Astrocyte (in vitro differentiated cells and primary cell): ENCODE data around the gene SIGLEC6. TPM values are rescaled to one million over a fixed set of nuclear protein-coding genes. Genes with fewer than 3 reads are reported as not detected.

ENCODE experiments used
- DNase-seq: peaks from one replicate; pipeline ENCODE4 v3.0.0-alpha.2; 2010; ENCODE audit warnings: low read depth
- FAIRE-seq: peaks from 2 replicates; lab custom pipeline; 2011; peaks lifted over from hg19 to GRCh38; lab: Jason Lieb, UNC
- H2AFZ ChIP-seq: 2 replicates; pipeline ENCODE4 v1.6.0; 2012; ENCODE audit warnings: low read depth, low read length, inconsistent platforms
- H3K27ac ChIP-seq: 2 replicates; pipeline ENCODE4 v1.5.1; 2011; ENCODE audit warnings: low read depth, low read length, inconsistent platforms
- H3K27me3 ChIP-seq: 2 replicates; pipeline ENCODE4 v1.6.0; 2011; ENCODE audit warnings: low read length, inconsistent platforms; ENCODE audit not compliant: insufficient read depth
- H3K36me3 ChIP-seq: 2 replicates; pipeline ENCODE4 v1.5.1; 2011; ENCODE audit warnings: low read length, inconsistent platforms; ENCODE audit not compliant: insufficient read depth
- H3K4me1 ChIP-seq: 2 replicates; pipeline ENCODE4 v1.5.1; 2011; ENCODE audit warnings: low read length, inconsistent platforms; ENCODE audit not compliant: insufficient read depth
- H3K4me2 ChIP-seq: 2 replicates; pipeline ENCODE4 v1.6.0; 2012; ENCODE audit warnings: low read length, inconsistent platforms
- H3K4me3 ChIP-seq: 2 replicates; pipeline ENCODE4 v1.5.1; 2011; ENCODE audit warnings: low read depth, mild to moderate bottlenecking, low read length, inconsistent platforms; ENCODE audit not compliant: insufficient read depth
- H3K79me2 ChIP-seq: 2 replicates; pipeline ENCODE4 v1.6.0; 2012; ENCODE audit warnings: mild to moderate bottlenecking, low read length, inconsistent platforms; ENCODE audit not compliant: insufficient read depth
- H3K9ac ChIP-seq: 2 replicates; pipeline ENCODE4 v1.6.0; 2012; ENCODE audit warnings: mild to moderate bottlenecking, low read length, inconsistent platforms
- H3K9me3 ChIP-seq: 2 replicates; pipeline ENCODE4 v1.5.1; 2012; ENCODE audit warnings: low read depth, mild to moderate bottlenecking, low read length, inconsistent platforms; ENCODE audit not compliant: insufficient read depth
- H4K20me1 ChIP-seq: 2 replicates; pipeline ENCODE4 v1.6.0; 2012; ENCODE audit warnings: low read length, inconsistent platforms; ENCODE audit not compliant: insufficient read depth
- H3K27ac Mint-ChIP-seq: one replicate; pipeline ENCODE4 v1.8.0; 2021; ENCODE audit warnings: mild to moderate bottlenecking, mixed read lengths; ENCODE audit not compliant: unreplicated experiment
- H3K27me3 Mint-ChIP-seq: one replicate; pipeline ENCODE4 v1.8.0; 2021; ENCODE audit warnings: low read depth, mixed read lengths; ENCODE audit not compliant: unreplicated experiment
- H3K36me3 Mint-ChIP-seq: one replicate; pipeline ENCODE4 v1.8.0; 2021; ENCODE audit warnings: low read depth, mixed read lengths; ENCODE audit not compliant: unreplicated experiment
- H3K4me1 Mint-ChIP-seq: one replicate; pipeline ENCODE4 v1.8.0; 2021; ENCODE audit warnings: low read depth, mixed read lengths; ENCODE audit not compliant: unreplicated experiment
- H3K4me3 Mint-ChIP-seq: one replicate; pipeline ENCODE4 v1.8.0; 2021; ENCODE audit warnings: mild to moderate bottlenecking, moderate library complexity, mixed read lengths; ENCODE audit not compliant: unreplicated experiment
- H3K9me3 Mint-ChIP-seq: one replicate; pipeline ENCODE4 v1.8.0; 2021; ENCODE audit warnings: mild to moderate bottlenecking, mixed read lengths; ENCODE audit not compliant: unreplicated experiment
- CTCF ChIP-seq: IDR thresholded peaks from 2 replicates; pipeline ENCODE4 v1.5.1; 2011; ENCODE audit warnings: low read depth, mild to moderate bottlenecking, inconsistent platforms, low read length, moderate library complexity; ENCODE audit not compliant: insufficient read depth
- EZH2 ChIP-seq: IDR thresholded peaks from 2 replicates; pipeline ENCODE4 v1.6.1; 2012; ENCODE audit warnings: mild to moderate bottlenecking, low read length, inconsistent platforms; ENCODE audit not compliant: insufficient read depth
- total RNA-seq: library from RNA; stranded (reverse); gene quantifications from 2 replicates; pipeline ENCODE4 v1.2.1, GENCODE V29; 2021

SIGLEC6 gene
- total RNA-seq, 1 donor from 2014 or later, result not detected

- no peaks in the 10 kb centered on the region for H4K20me1 ChIP-seq
- no peaks in the 10 kb centered on the region for H3K36me3 ChIP-seq
- H3K4me3 ChIP-seq, result no peak overlapping the region
- Mint-ChIP-seq H3K27me3 (peaks cover 25% of the 10 kb centered on the region), H3K4me1 (peaks cover 4% of the 10 kb centered on the region), H3K4me3 (no peak overlapping the region), H3K9me3 (peaks cover 16% of the 10 kb centered on the region), H3K36me3 (no peaks in the 10 kb centered on the region), H3K27ac (no peak overlapping the region)
- no peak overlapping the region for H3K4me2 ChIP-seq
- no peak for TF ChIP-seq EZH2
- TF ChIP-seq CTCF, result no peak
- H3K9ac ChIP-seq, result no peak overlapping the region
- H3K4me1 ChIP-seq, result no peaks in the 10 kb centered on the region
- DNase-seq, result peak; percentile 16
- no peak overlapping the region for H3K27ac ChIP-seq
- H2AFZ ChIP-seq, result no peak overlapping the region
- peaks cover 3% of the 10 kb centered on the region for H3K9me3 ChIP-seq
- FAIRE-seq, result no peak
- H3K79me2 ChIP-seq, result no peaks in the 10 kb centered on the region
- H3K27me3 ChIP-seq, result no peaks in the 10 kb centered on the region
These were observed 15.4 kb upstream of the SIGLEC6 start for GRCh38 chr19:51546650-51547396.

GRCh38 chr19:51546107-51546649, 14.7 kb upstream of the SIGLEC6 start:
- H3K79me2 ChIP-seq, result no peaks in the 10 kb centered on the region
- no peak for FAIRE-seq
- no peak overlapping the region for H2AFZ ChIP-seq
- H3K4me2 ChIP-seq, result no peak overlapping the region
- peaks cover 21% of the 10 kb centered on the region for H3K27me3 Mint-ChIP-seq
- H4K20me1 ChIP-seq, result no peaks in the 10 kb centered on the region
- H3K36me3 Mint-ChIP-seq, result no peaks in the 10 kb centered on the region
- no peak overlapping the region for H3K27ac Mint-ChIP-seq
- H3K36me3 ChIP-seq, result no peaks in the 10 kb centered on the region
- no peak overlapping the region for H3K4me3 Mint-ChIP-seq
- H3K27ac ChIP-seq, result no peak overlapping the region
- H3K4me3 ChIP-seq, result no peak overlapping the region
- H3K9me3 ChIP-seq, result peaks cover 3% of the 10 kb centered on the region
- H3K4me1 ChIP-seq, result no peaks in the 10 kb centered on the region
- H3K4me1 Mint-ChIP-seq, result peaks cover 4% of the 10 kb centered on the region
- no peaks in the 10 kb centered on the region for H3K27me3 ChIP-seq
- peaks cover 13% of the 10 kb centered on the region for H3K9me3 Mint-ChIP-seq
- DNase-seq, result no peak
- no peak overlapping the region for H3K9ac ChIP-seq
- TF ChIP-seq EZH2, result no peak
- TF ChIP-seq CTCF, result no peak

GRCh38 chr19:51544038-51544437, 12.6 kb upstream of the SIGLEC6 start:
- FAIRE-seq (no peak), DNase-seq (no peak)
- Histone ChIP-seq H3K9me3 (peaks cover 3% of the 10 kb centered on the region), H2AFZ (no peak overlapping the region), H3K4me3 (no peak overlapping the region), H3K4me1 (no peaks in the 10 kb centered on the region), H3K9ac (no peak overlapping the region), H4K20me1 (no peaks in the 10 kb centered on the region), H3K27me3 (no peaks in the 10 kb centered on the region), H3K4me2 (no peak overlapping the region), H3K36me3 (no peaks in the 10 kb centered on the region), H3K27ac (no peak overlapping the region), H3K79me2 (no peaks in the 10 kb centered on the region)
- peaks cover 7% of the 10 kb centered on the region for H3K9me3 Mint-ChIP-seq
- no peak overlapping the region for H3K27ac Mint-ChIP-seq
- TF ChIP-seq CTCF (no peak), EZH2 (no peak)
- no peaks in the 10 kb centered on the region for H3K36me3 Mint-ChIP-seq
- peaks cover 4% of the 10 kb centered on the region for H3K4me1 Mint-ChIP-seq
- H3K4me3 Mint-ChIP-seq, result no peak overlapping the region
- peaks cover 12% of the 10 kb centered on the region for H3K27me3 Mint-ChIP-seq
